Neuron (in vitro differentiated cells): ENCODE measurements around the gene ZNF266.

Experiments used
- H2AFZ ChIP-seq: one replicate; pipeline ENCODE4 v1.6.1; 2013; ENCODE audit warnings: low read depth, mild to moderate bottlenecking, inconsistent platforms, low read length, moderate library complexity
- H3K27me3 ChIP-seq: one replicate; pipeline ENCODE4 v1.6.1; 2013; ENCODE audit warnings: low read length; ENCODE audit not compliant: insufficient read depth
- H3K36me3 ChIP-seq: one replicate; pipeline ENCODE4 v1.6.1; 2013; ENCODE audit warnings: low read length; ENCODE audit not compliant: insufficient read depth
- H3K4me1 ChIP-seq: one replicate; pipeline ENCODE4 v1.6.1; 2013; ENCODE audit warnings: low read length; ENCODE audit not compliant: insufficient read depth
- H3K4me3 ChIP-seq: 2 replicates; pipeline ENCODE4 v1.5.1; 2013; ENCODE audit warnings: mild to moderate bottlenecking, low read length, moderate library complexity
- H3K9me3 ChIP-seq: one replicate; pipeline ENCODE4 v1.6.1; 2013; ENCODE audit warnings: low read length

ZNF266 gene

DNA sequence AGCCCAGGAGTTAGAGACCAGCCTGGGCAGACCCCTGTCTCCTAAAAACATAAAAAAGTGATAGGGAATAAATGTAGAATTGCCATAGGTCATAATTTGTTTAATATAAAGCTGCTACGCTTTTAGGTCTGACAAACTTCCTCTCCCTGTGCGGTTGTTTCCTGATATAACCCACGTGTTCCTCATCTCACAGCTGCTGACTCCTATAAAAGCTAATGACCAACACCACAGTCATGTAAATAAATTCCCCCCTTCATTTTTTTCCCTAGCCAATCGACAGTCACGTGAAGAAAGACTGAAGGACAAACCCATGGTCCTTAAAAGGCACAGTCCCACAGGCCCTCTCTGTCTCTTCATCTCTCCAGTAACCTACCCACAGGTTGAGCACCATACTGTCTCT, 27.5 kb downstream of the ZNF266 start:
- peaks cover 21% of the 10 kb centered on the region for H3K9me3 ChIP-seq
- H2AFZ ChIP-seq: no peak overlapping the region
- H3K4me1 ChIP-seq: no peaks in the 10 kb centered on the region
- H3K36me3 ChIP-seq: peaks cover 25% of the 10 kb centered on the region
- no peak overlapping the region for H3K4me3 ChIP-seq
- H3K27me3 ChIP-seq: no peaks in the 10 kb centered on the region

DNA sequence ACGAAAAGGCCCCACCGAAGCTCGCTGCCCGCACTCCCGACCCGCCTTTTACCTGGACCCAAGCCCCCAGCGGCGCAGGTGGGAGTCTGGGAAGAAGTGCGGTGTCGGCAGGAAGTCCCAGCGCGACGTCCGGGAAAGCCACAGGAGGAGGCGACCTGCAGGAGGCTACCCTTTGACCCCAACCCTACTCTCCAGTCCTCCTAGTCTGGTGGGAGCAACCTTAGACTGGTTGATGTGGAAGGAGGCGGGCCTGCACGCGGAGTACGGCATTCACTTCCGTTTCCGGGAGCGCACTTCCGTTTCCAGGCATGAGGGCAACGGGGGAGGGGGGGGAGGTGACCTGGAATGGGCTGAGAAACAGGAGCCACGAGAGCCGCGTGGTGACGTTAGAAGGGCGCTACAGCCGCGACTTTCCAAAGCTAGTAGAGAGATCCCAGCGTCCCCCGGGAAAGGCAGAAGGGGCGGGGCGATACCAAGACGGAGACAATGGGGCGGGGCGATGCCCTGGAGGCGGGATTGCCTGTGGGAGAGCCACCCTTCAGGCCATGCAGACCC, 28.5 kb downstream of the ZNF266 start:
- Histone ChIP-seq H3K4me1 (no peaks in the 10 kb centered on the region), H2AFZ (no peak overlapping the region), H3K9me3 (peaks cover 12% of the 10 kb centered on the region), H3K36me3 (peaks cover 16% of the 10 kb centered on the region), H3K4me3 (no peak overlapping the region), H3K27me3 (no peaks in the 10 kb centered on the region)

DNA sequence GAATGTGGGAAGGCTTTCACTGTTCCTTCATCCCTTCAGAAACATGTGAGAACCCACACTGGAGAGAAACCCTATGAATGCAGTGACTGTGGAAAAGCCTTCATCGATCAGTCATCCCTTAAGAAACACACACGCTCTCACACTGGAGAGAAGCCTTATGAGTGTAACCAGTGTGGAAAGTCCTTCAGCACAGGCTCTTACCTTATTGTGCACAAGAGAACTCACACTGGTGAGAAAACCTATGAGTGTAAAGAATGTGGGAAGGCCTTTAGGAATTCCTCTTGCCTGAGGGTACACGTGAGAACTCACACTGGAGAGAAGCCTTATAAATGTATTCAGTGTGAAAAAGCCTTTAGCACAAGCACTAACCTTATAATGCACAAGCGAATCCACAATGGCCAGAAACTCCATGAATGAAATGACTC, 54.0 kb downstream of the ZNF266 start:
- peaks cover 77% of the 10 kb centered on the region for H3K9me3 ChIP-seq
- no peak overlapping the region for H2AFZ ChIP-seq
- no peak overlapping the region for H3K4me3 ChIP-seq
- H3K36me3 ChIP-seq: peaks cover 42% of the 10 kb centered on the region
- H3K4me1 ChIP-seq: no peaks in the 10 kb centered on the region
- H3K27me3 ChIP-seq: no peaks in the 10 kb centered on the region

DNA sequence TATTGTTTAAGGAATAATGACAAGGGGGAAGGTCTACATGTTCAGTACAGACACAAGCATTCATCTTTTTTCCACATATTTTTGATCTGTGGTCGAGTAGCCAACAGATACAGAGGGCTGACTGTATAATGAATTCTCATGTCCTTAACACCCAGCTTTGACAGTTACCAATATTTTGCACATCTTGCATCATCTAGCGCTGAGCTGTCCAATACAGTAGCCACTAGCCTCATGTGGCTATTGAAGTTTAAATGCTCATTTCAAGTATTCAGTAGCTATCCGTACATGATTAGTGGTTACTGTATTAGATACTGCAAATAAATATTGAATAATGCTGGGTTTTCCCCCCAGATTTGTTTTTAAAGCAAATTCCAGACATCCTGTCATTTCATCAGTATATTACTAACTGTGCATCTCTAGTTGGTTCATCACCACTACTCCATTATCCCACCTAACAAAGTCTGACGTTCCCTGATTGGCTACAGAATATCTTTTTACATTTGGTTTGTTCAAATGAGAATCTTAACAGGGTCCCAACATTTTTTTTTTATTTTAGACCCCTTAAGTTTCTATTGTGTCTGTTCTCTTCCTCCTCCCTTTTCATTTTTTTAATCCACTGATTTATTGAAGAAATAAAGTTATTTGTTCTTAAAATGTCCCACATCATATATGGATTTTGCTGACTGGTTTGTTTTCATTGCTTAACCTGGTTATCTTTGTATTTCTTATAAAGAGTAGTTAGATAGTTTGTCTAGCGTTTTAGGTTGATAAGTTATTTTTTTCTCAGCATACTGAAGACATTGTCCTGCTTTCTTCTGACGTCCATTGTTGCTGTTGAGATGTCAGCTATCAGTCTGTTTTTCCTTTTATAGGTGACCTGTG, 64.4 kb downstream of the ZNF266 start:
- Histone ChIP-seq H3K4me1 (no peaks in the 10 kb centered on the region), H3K9me3 (peaks cover 16% of the 10 kb centered on the region), H2AFZ (no peak overlapping the region), H3K36me3 (peaks cover 2% of the 10 kb centered on the region), H3K27me3 (no peaks in the 10 kb centered on the region), H3K4me3 (no peak overlapping the region)

DNA sequence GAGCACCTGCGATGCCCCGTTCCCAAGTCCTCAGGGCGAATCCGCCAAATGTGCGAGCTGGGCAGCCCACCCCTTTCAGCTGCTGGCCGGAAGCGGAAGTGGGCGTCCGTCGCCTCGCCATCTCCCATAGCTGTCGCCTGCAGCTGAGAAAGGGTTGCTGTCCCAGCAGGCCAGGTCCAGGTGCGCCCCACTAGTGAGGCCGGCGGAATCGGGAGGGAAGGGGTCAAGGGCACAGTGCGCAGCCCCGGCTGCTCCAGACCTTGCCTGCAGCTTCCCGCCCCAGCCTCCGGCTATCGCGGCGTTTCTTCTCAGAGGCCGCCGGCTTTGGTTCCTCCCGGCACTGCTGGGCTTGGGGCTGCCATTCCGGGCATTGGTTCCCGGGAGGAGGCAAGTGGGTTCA, 72.5 kb downstream of the ZNF266 start, which contains the start of gene ZNF177:
TSS of gene ZNF177 (plus strand) at position 109 of the 400 bp plus-strand sequence. CDS start 15,299 bp downstream, outside the sequence.
- no peaks in the 10 kb centered on the region for H3K4me1 ChIP-seq
- H3K27me3 ChIP-seq: no peaks in the 10 kb centered on the region
- H3K9me3 ChIP-seq: peaks cover 23% of the 10 kb centered on the region
- H3K36me3 ChIP-seq: peaks cover 2% of the 10 kb centered on the region
- H3K4me3 ChIP-seq: no peak within 1 kb of the TSS
- no peak within 1 kb of the TSS for H2AFZ ChIP-seq
